Measurements from ENCODE around the gene GPR146. TPM values are rescaled to one million over a fixed set of nuclear protein-coding genes. Genes with fewer than 3 reads are reported as not detected.

The GPR146 gene
- total RNA-seq, 2 experiments from 2014 or later, result 4.7 to 5.6 TPM

GRCh38 chr7:1022356-1022755, 22.0 kb upstream of the GPR146 start:
- ATAC-seq (no peak), DNase-seq (no peak)
- no peaks in the 10 kb centered on the region for H3K27me3 Mint-ChIP-seq
- ChIA-PET CTCF (no interaction called here), POLR2A (interaction anchor here (0.6 kb wide), 2 partner anchors 21 to 50 kb away, joined by 3 read pairs; no protein-coding TSS in a partner anchor)
- H3K27ac Mint-ChIP-seq, result no peak overlapping the region
- no peak overlapping the region for H3K4me3 Mint-ChIP-seq
- H3K9me3 Mint-ChIP-seq (ENCODE audit: low read depth), result peaks cover 2% of the 10 kb centered on the region
- peaks cover 6% of the 10 kb centered on the region for H3K4me1 Mint-ChIP-seq
- H3K36me3 Mint-ChIP-seq (ENCODE audit: low read depth), result peaks cover 22% of the 10 kb centered on the region
- intact Hi-C loops (cut with DNase I, micrococcal nuclease), result no loop called here

- H3K9me3 Mint-ChIP-seq (ENCODE audit: low read depth), result peaks cover 2% of the 10 kb centered on the region
- no peaks in the 10 kb centered on the region for H3K27me3 Mint-ChIP-seq
- intact Hi-C loops (cut with DNase I, micrococcal nuclease), result no loop called here
- no peak overlapping the region for H3K27ac Mint-ChIP-seq
- ChIA-PET CTCF (no interaction called here), POLR2A (interaction anchor here (0.6 kb wide), 1 partner anchor 20 kb away, joined by 3 read pairs; no protein-coding TSS in a partner anchor)
- DNase-seq (no peak), ATAC-seq (no peak)
- no peak overlapping the region for H3K4me3 Mint-ChIP-seq
- peaks cover 22% of the 10 kb centered on the region for H3K36me3 Mint-ChIP-seq (ENCODE audit: low read depth)
- peaks cover 7% of the 10 kb centered on the region for H3K4me1 Mint-ChIP-seq
These were observed 21.4 kb upstream of the GPR146 start for GRCh38 chr7:1022801-1023465.

- Mint-ChIP-seq H3K36me3 (ENCODE audit: low read depth) (peaks cover 18% of the 10 kb centered on the region), H3K27ac (no peak overlapping the region), H3K27me3 (no peaks in the 10 kb centered on the region), H3K4me3 (no peak overlapping the region), H3K4me1 (peaks cover 12% of the 10 kb centered on the region), H3K9me3 (ENCODE audit: low read depth) (peaks cover 2% of the 10 kb centered on the region)
- ChIA-PET POLR2A (no interaction called here), CTCF (interaction anchor here (0.6 to 2.0 kb wide), 2 partner anchors 41 to 51 kb away, joined by 3 to 7 read pairs; no protein-coding TSS in a partner anchor)
- intact Hi-C loops (cut with DNase I, micrococcal nuclease), result no loop called here
- ATAC-seq (no peak), DNase-seq (no peak)
These were observed 20.0 kb upstream of the GPR146 start for GRCh38 chr7:1024331-1024841.

GRCh38 chr7:1024876-1025742, 19.2 kb upstream of the GPR146 start:
- ChIA-PET POLR2A (no interaction called here), CTCF (interaction anchor here (0.6 to 2.0 kb wide), 4 partner anchors 32 to 187 kb away, joined by 3 to 7 read pairs (median 5); no protein-coding TSS in a partner anchor)
- Mint-ChIP-seq H3K36me3 (ENCODE audit: low read depth) (peaks cover 18% of the 10 kb centered on the region), H3K4me1 (peaks cover 17% of the 10 kb centered on the region), H3K27ac (no peak overlapping the region), H3K27me3 (no peaks in the 10 kb centered on the region), H3K9me3 (ENCODE audit: low read depth) (peaks cover 2% of the 10 kb centered on the region), H3K4me3 (no peak overlapping the region)
- intact Hi-C loops (cut with DNase I, micrococcal nuclease), result loop anchor here in 1 of 2 experiments (5.0 kb wide), 2 partner anchors 148 to 1507 kb away; partner anchors contain the start of gene GET4
- DNase-seq, result no peak
- ATAC-seq, result no peak

- Mint-ChIP-seq H3K4me1 (peaks cover 22% of the 10 kb centered on the region), H3K36me3 (ENCODE audit: low read depth) (peaks cover 18% of the 10 kb centered on the region), H3K27ac (peak overlapping the region; percentile 7), H3K4me3 (no peak overlapping the region), H3K27me3 (no peaks in the 10 kb centered on the region), H3K9me3 (ENCODE audit: low read depth) (peaks cover 2% of the 10 kb centered on the region)
- DNase-seq (no peak), ATAC-seq (no peak)
- ChIA-PET POLR2A (no interaction called here), CTCF (interaction anchor here (0.7 to 2.0 kb wide), 3 partner anchors 33 to 187 kb away, joined by 3 to 7 read pairs (median 7); no protein-coding TSS in a partner anchor)
- intact Hi-C loops (cut with DNase I, micrococcal nuclease), result loop anchor here in 1 of 2 experiments (5.0 kb wide), 2 partner anchors 149 to 1506 kb away; partner anchors contain the start of gene GET4
These were observed 18.4 kb upstream of the GPR146 start for GRCh38 chr7:1025743-1026581.

GRCh38 chr7:1026721-1027161, 17.6 kb upstream of the GPR146 start:
- intact Hi-C loops (cut with DNase I, micrococcal nuclease), result loop anchor here in 1 of 2 experiments (5.0 kb wide), 2 partner anchors 149 to 1506 kb away; partner anchors contain the start of gene GET4
- Mint-ChIP-seq H3K36me3 (ENCODE audit: low read depth) (peaks cover 12% of the 10 kb centered on the region), H3K4me3 (peak overlapping the region; percentile 70), H3K27ac (no peak overlapping the region), H3K27me3 (no peaks in the 10 kb centered on the region), H3K9me3 (ENCODE audit: low read depth) (no peaks in the 10 kb centered on the region), H3K4me1 (peaks cover 23% of the 10 kb centered on the region)
- ATAC-seq (no peak), DNase-seq (no peak)
- CTCF ChIA-PET, result interaction anchor here (1.0 to 1.9 kb wide), 2 partner anchors 34 to 39 kb away, joined by 3 to 7 read pairs; no protein-coding TSS in a partner anchor
- POLR2A ChIA-PET, result no interaction called here

- Mint-ChIP-seq H3K27ac (peak overlapping the region; percentile 31), H3K4me3 (peak overlapping the region; percentile 70), H3K4me1 (peaks cover 23% of the 10 kb centered on the region), H3K27me3 (no peaks in the 10 kb centered on the region), H3K9me3 (ENCODE audit: low read depth) (no peaks in the 10 kb centered on the region), H3K36me3 (ENCODE audit: low read depth) (peaks cover 9% of the 10 kb centered on the region)
- ChIA-PET CTCF (interaction anchor here (1.0 kb wide), 1 partner anchor 38 kb away, joined by 3 read pairs; no protein-coding TSS in a partner anchor), POLR2A (no interaction called here)
- ATAC-seq (no peak), DNase-seq (peak; percentile 23)
- intact Hi-C loops (cut with DNase I, micrococcal nuclease), result loop anchor here in 1 of 2 experiments (1.0 to 5.0 kb wide), 5 partner anchors 34 to 1505 kb away; partner anchors contain the start of genes COX19 and GET4
These were observed 16.9 kb upstream of the GPR146 start for GRCh38 chr7:1027242-1028043.

GRCh38 chr7:1028044-1028770, 16.1 kb upstream of the GPR146 start:
- CTCF ChIA-PET, result interaction anchor here (1.0 kb wide), 1 partner anchor 38 kb away, joined by 3 read pairs; no protein-coding TSS in a partner anchor
- POLR2A ChIA-PET, result no interaction called here
- H3K4me3 Mint-ChIP-seq, result peak overlapping the region; percentile 69
- peak; percentile 87 for ATAC-seq
- intact Hi-C loops (cut with DNase I, micrococcal nuclease), result loop anchor here in 1 of 2 experiments (1.0 to 5.0 kb wide), 5 partner anchors 35 to 1504 kb away; partner anchors contain the start of genes COX19 and GET4
- H3K27me3 Mint-ChIP-seq, result no peaks in the 10 kb centered on the region
- DNase-seq, result peak; percentile 95
- peak overlapping the region; percentile 75 for H3K27ac Mint-ChIP-seq
- H3K36me3 Mint-ChIP-seq (ENCODE audit: low read depth), result peaks cover 7% of the 10 kb centered on the region
- H3K4me1 Mint-ChIP-seq, result peaks cover 28% of the 10 kb centered on the region
- H3K9me3 Mint-ChIP-seq (ENCODE audit: low read depth), result no peaks in the 10 kb centered on the region

- peak overlapping the region; percentile 69 for H3K4me3 Mint-ChIP-seq
- H3K27me3 Mint-ChIP-seq, result no peaks in the 10 kb centered on the region
- peaks cover 36% of the 10 kb centered on the region for H3K4me1 Mint-ChIP-seq
- intact Hi-C loops (cut with DNase I, micrococcal nuclease), result loop anchor here in 1 of 2 experiments (1.0 to 5.0 kb wide), 5 partner anchors 36 to 1503 kb away; partner anchors contain the start of genes COX19 and GET4
- ATAC-seq (peak; percentile 89), DNase-seq (peak; percentile 84)
- POLR2A ChIA-PET, result no interaction called here
- H3K9me3 Mint-ChIP-seq (ENCODE audit: low read depth), result no peaks in the 10 kb centered on the region
- CTCF ChIA-PET, result no interaction called here
- peaks cover 7% of the 10 kb centered on the region for H3K36me3 Mint-ChIP-seq (ENCODE audit: low read depth)
- H3K27ac Mint-ChIP-seq, result peak overlapping the region; percentile 75
These were observed 15.3 kb upstream of the GPR146 start for GRCh38 chr7:1028775-1029636.

Data from activated CD4-positive, alpha-beta T cell treated with anti-CD3 and anti-CD28 coated beads for 36 hours (primary cell).